Kidney epithelial cell (primary cell): ENCODE data around the gene RPUSD1. TPM values are rescaled to one million over a fixed set of nuclear protein-coding genes. Genes with fewer than 3 reads are reported as not detected.

Experiments
- DNase-seq: peaks from one replicate; pipeline ENCODE4 v3.0.0-alpha.2; 2010; ENCODE audit warnings: low read depth
- H3K27me3 ChIP-seq: 2 replicates; pipeline ENCODE4 v1.6.0; 2011; ENCODE audit warnings: low read length; ENCODE audit not compliant: control insufficient read depth, insufficient read depth
- H3K36me3 ChIP-seq: 2 replicates; pipeline ENCODE4 v1.5.1; 2011; ENCODE audit warnings: low read length; ENCODE audit not compliant: control insufficient read depth, insufficient read depth
- H3K4me3 ChIP-seq: 2 replicates; pipeline ENCODE4 v1.5.1; 2011; ENCODE audit warnings: low read depth, mild to moderate bottlenecking, control low read depth, low read length
- CTCF ChIP-seq: IDR thresholded peaks from 2 replicates; pipeline ENCODE4 v1.5.1; 2011; ENCODE audit warnings: mild to moderate bottlenecking, moderate library complexity, low read length, control low read depth, inconsistent platforms; ENCODE audit not compliant: insufficient read depth, poor library complexity, severe bottlenecking
- total RNA-seq: library from RNA; depleted of rRNA; stranded (reverse); fragments of >200 nt; gene quantifications from 2 replicates; pipeline ENCODE4 v1.2.3, GENCODE V29; 2015

Gene RPUSD1
- total RNA-seq, 1 donor from 2014 or later, result 42.0 TPM

- no peaks in the 10 kb centered on the region for H3K36me3 ChIP-seq
- no peaks in the 10 kb centered on the region for H3K27me3 ChIP-seq
- TF ChIP-seq CTCF, result no peak
- no peak for DNase-seq
- no peak overlapping the region for H3K4me3 ChIP-seq
These were observed 21.2 kb downstream of the RPUSD1 start for GRCh38 chr16:766820-767640.

- no peak for DNase-seq
- no peak for TF ChIP-seq CTCF
- no peak overlapping the region for H3K4me3 ChIP-seq
- no peaks in the 10 kb centered on the region for H3K36me3 ChIP-seq
- H3K27me3 ChIP-seq, result no peaks in the 10 kb centered on the region
These were observed 22.0 kb downstream of the RPUSD1 start for GRCh38 chr16:766008-766819.

GRCh38 chr16:765488-765865, 22.7 kb downstream of the RPUSD1 start:
- no peaks in the 10 kb centered on the region for H3K36me3 ChIP-seq
- TF ChIP-seq CTCF, result no peak

GRCh38 chr16:764848-765487, 23.2 kb downstream of the RPUSD1 start:
- DNase-seq, result no peak
- TF ChIP-seq CTCF, result no peak
- no peaks in the 10 kb centered on the region for H3K36me3 ChIP-seq
- no peaks in the 10 kb centered on the region for H3K27me3 ChIP-seq
- H3K4me3 ChIP-seq, result no peak overlapping the region

More at GRCh38 chr16:765488-765865, 22.7 kb downstream of the RPUSD1 start:
- DNase-seq, result no peak
- Histone ChIP-seq H3K4me3 (no peak overlapping the region), H3K27me3 (no peaks in the 10 kb centered on the region)

- TF ChIP-seq CTCF, result no peak
- DNase-seq, result no peak
- H3K4me3 ChIP-seq, result no peak overlapping the region
- H3K27me3 ChIP-seq, result no peaks in the 10 kb centered on the region
- no peaks in the 10 kb centered on the region for H3K36me3 ChIP-seq
These were observed 23.9 kb downstream of the RPUSD1 start for GRCh38 chr16:764184-764750.
